ENCODE data around the gene SH3BP2.

Gene SH3BP2

GRCh38 chr4:2873329-2873728 lies 80.4 kb downstream of the SH3BP2 start:
- in situ Hi-C loops (cut with HindIII; ENCODE audit: low pct_unique_long_range_greater_than_20kb, low sequenced_read_pairs): no loop called here
- TF ChIP-seq JUND (IDR thresholded peaks at IDR 0.05; ENCODE audit: low read depth): no peak
- DNase-seq (ENCODE audit: low read depth in 1 of 2, low spot score in 1 of 2): peak in 1 of 2 experiments; percentile 16

GRCh38 chr4:2874861-2875260 lies 82.0 kb downstream of the SH3BP2 start:
- in situ Hi-C loops (cut with HindIII; ENCODE audit: low pct_unique_long_range_greater_than_20kb, low sequenced_read_pairs): no loop called here
- no peak for DNase-seq (ENCODE audit: low read depth in 1 of 2, low spot score in 1 of 2)
- TF ChIP-seq JUND (IDR thresholded peaks at IDR 0.05; ENCODE audit: low read depth): no peak

DNA sequence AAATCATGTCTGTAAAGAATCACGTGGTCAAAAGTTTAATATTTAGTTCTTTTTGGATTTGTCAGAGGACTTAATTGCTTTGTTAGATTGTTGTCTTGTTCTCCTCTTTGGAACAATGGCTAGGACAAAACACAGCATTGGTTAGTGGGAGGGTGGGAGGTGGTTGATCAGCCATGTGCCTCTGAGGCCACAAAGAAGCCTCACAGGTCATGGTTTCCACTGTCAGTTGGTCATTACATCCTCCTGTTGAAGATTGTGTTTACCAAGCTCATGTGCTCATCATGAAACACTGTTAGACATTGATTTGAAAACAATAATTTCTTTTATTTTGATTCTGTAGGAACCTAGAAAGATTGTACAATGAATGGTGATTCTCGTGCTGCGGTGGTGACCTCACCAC lies 82.7 kb downstream of the SH3BP2 start:
- DNase-seq (ENCODE audit: low read depth in 1 of 2, low spot score in 1 of 2): no peak
- no peak for TF ChIP-seq JUND (IDR thresholded peaks at IDR 0.05; ENCODE audit: low read depth)
- in situ Hi-C loops (cut with HindIII; ENCODE audit: low pct_unique_long_range_greater_than_20kb, low sequenced_read_pairs): no loop called here

DNA sequence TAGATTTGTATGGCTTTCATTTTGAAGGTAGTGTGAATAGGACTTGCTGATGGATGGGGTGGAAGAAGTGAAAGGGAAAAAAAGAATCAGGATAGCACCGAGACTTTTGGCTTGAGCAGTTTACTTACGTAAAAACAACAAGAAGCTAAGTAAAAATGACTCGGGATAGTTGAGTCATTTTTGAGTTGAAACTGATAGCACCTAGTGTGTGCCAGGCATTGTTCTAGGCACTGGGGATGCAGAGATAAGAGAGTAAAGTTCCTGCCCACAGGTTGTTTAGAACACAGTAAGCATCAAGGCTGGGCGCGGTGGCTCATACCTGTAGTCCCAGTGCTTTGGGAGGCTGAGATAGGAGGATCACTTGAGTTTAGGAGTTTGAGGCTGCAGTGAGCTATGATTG lies 85.5 kb downstream of the SH3BP2 start:
- no peak for DNase-seq (ENCODE audit: low read depth in 1 of 2, low spot score in 1 of 2)
- TF ChIP-seq JUND (IDR thresholded peaks at IDR 0.05; ENCODE audit: low read depth): no peak
- in situ Hi-C loops (cut with HindIII; ENCODE audit: low pct_unique_long_range_greater_than_20kb, low sequenced_read_pairs): no loop called here

- no peak for TF ChIP-seq JUND (IDR thresholded peaks at IDR 0.05; ENCODE audit: low read depth)
- in situ Hi-C loops (cut with HindIII; ENCODE audit: low pct_unique_long_range_greater_than_20kb, low sequenced_read_pairs): no loop called here
- no peak for DNase-seq (ENCODE audit: low read depth in 1 of 2, low spot score in 1 of 2)
These were observed 86.1 kb downstream of the SH3BP2 start for GRCh38 chr4:2879026-2879425.

- in situ Hi-C loops (cut with HindIII; ENCODE audit: low pct_unique_long_range_greater_than_20kb, low sequenced_read_pairs): no loop called here
- no peak for DNase-seq (ENCODE audit: low read depth in 1 of 2, low spot score in 1 of 2)
- no peak for TF ChIP-seq JUND (IDR thresholded peaks at IDR 0.05; ENCODE audit: low read depth)
These were observed 88.5 kb downstream of the SH3BP2 start for GRCh38 chr4:2881431-2881830.

GRCh38 chr4:2882341-2882740 lies 89.5 kb downstream of the SH3BP2 start:
- in situ Hi-C loops (cut with HindIII; ENCODE audit: low pct_unique_long_range_greater_than_20kb, low sequenced_read_pairs): no loop called here
- DNase-seq (ENCODE audit: low read depth in 1 of 2, low spot score in 1 of 2): no peak
- no peak for TF ChIP-seq JUND (IDR thresholded peaks at IDR 0.05; ENCODE audit: low read depth)

DNA sequence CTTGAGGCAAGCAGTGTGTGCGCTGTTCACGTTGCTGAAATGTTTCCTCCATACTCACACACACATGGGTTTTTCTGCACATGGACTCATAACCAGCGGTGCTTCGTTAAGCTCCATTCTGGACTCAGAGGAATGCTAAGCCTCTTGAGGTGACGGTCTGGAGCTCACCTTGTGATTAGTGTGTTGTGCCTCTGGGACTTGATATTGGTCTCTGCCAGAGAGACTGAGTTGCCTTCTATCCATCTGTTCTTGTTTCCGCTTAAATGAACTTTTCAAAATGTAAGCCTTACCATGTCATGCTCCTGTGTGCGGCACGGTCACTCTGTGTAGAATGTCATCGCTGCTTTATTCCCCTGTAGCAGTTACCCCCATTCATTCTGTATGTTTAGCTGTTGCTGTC lies 93.3 kb downstream of the SH3BP2 start:
- in situ Hi-C loops (cut with HindIII; ENCODE audit: low pct_unique_long_range_greater_than_20kb, low sequenced_read_pairs): no loop called here
- no peak for DNase-seq (ENCODE audit: low read depth in 1 of 2, low spot score in 1 of 2)
- TF ChIP-seq JUND (IDR thresholded peaks at IDR 0.05; ENCODE audit: low read depth): no peak

DNA sequence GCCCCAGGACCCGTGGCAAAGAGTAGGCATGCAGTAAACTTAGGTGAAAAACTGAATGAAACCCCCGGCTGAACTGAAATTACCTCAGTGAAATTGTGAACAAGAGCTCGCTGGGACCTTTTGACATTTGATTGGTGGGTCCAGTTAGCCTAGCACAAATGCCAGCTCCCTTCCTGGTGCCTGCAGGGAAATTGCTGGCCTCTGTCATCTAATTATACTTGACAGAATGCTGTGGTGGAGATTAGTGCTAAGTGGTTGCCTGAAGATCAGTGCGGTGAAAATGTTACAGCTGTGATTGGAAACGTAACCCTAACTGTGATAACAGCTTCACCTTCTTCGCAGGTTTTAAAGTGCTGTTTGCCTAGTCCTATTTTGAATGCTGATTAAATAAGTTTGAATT lies 93.7 kb downstream of the SH3BP2 start:
- no peak for DNase-seq (ENCODE audit: low read depth in 1 of 2, low spot score in 1 of 2)
- in situ Hi-C loops (cut with HindIII; ENCODE audit: low pct_unique_long_range_greater_than_20kb, low sequenced_read_pairs): no loop called here
- no peak for TF ChIP-seq JUND (IDR thresholded peaks at IDR 0.05; ENCODE audit: low read depth)

GRCh38 chr4:2887343-2887742 lies 94.5 kb downstream of the SH3BP2 start:
- no peak for TF ChIP-seq JUND (IDR thresholded peaks at IDR 0.05; ENCODE audit: low read depth)
- no peak for DNase-seq (ENCODE audit: low read depth in 1 of 2, low spot score in 1 of 2)
- in situ Hi-C loops (cut with HindIII; ENCODE audit: low pct_unique_long_range_greater_than_20kb, low sequenced_read_pairs): no loop called here

DNA sequence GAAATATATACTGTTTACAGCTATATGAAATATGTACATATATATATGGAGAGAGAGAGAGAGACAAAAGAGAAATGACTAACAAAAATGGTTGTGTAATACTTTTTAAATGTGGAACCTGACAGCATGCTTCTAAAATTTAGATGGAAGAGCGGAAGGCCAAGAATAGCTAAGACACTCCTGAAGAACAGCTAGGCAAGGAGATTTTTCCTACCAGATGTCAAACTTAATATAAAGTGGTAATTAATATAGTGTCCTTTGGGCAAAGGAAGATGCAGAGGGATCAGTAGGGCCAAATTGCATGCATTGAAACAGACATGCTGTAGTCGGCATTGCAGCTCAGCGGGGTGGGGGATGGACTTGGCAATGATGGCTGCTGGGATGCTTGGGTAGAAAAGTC lies 96.0 kb downstream of the SH3BP2 start:
- no peak for DNase-seq (ENCODE audit: low read depth in 1 of 2, low spot score in 1 of 2)
- in situ Hi-C loops (cut with HindIII; ENCODE audit: low pct_unique_long_range_greater_than_20kb, low sequenced_read_pairs): no loop called here
- no peak for TF ChIP-seq JUND (IDR thresholded peaks at IDR 0.05; ENCODE audit: low read depth)

Data from T47D (cell line).